Ishikawa (cell line): Measurements from ENCODE around the gene ALPP.

Experiments
- CEBPB ChIP-seq: IDR thresholded peaks from 2 replicates; pipeline ENCODE4 v1.6.1; 2012
- CREB1 ChIP-seq: IDR thresholded peaks from 2 replicates; pipeline ENCODE4 v1.6.1; 2012; ENCODE audit warnings: low read depth
- EGR1 ChIP-seq: IDR thresholded peaks from 2 replicates; pipeline ENCODE4 v1.6.1; 2012
- EP300 ChIP-seq: IDR thresholded peaks from 2 replicates; pipeline ENCODE4 v1.6.1; 2012; ENCODE audit warnings: borderline replicate concordance
- FOXM1 ChIP-seq: IDR thresholded peaks from 2 replicates; pipeline ENCODE4 v1.6.1; 2012; ENCODE audit warnings: low read depth, borderline replicate concordance
- MAX ChIP-seq: IDR thresholded peaks from 2 replicates; pipeline ENCODE4 v1.6.1; 2012
- NFIC ChIP-seq: IDR thresholded peaks from 2 replicates; pipeline ENCODE4 v1.6.1; 2012
- RAD21 ChIP-seq: IDR thresholded peaks from 2 replicates; pipeline ENCODE4 v1.6.1; 2012; ENCODE audit warnings: low read depth
- REST ChIP-seq: IDR thresholded peaks from 2 replicates; pipeline ENCODE4 v1.6.1; 2012; ENCODE audit warnings: low read depth, mild to moderate bottlenecking
- TAF1 ChIP-seq: IDR thresholded peaks from 2 replicates; pipeline ENCODE4 v1.6.1; 2012; ENCODE audit warnings: low read depth, mild to moderate bottlenecking
- TCF12 ChIP-seq: IDR thresholded peaks from 2 replicates; pipeline ENCODE4 v1.6.1; 2012; ENCODE audit warnings: low read depth
- TEAD4 ChIP-seq: IDR thresholded peaks from 2 replicates; pipeline ENCODE4 v1.6.1; 2012
- USF1 ChIP-seq: IDR thresholded peaks from 2 replicates; pipeline ENCODE4 v1.6.1; 2012
- YY1 ChIP-seq: IDR thresholded peaks from 2 replicates; pipeline ENCODE4 v1.6.1; 2012; ENCODE audit warnings: low read depth
- ZBTB7A ChIP-seq: IDR thresholded peaks from 2 replicates; pipeline ENCODE4 v1.6.1; 2012; ENCODE audit warnings: low read depth

The ALPP gene

GRCh38 chr2:232335206-232335858 is 43.2 kb upstream of the ALPP start:
- TF ChIP-seq RAD21: peak; percentile 12; the same call in 1 of the 2 replicates

GRCh38 chr2:232335859-232336215 is 42.7 kb upstream of the ALPP start:
- no peak for TF ChIP-seq TAF1
- no peak for TF ChIP-seq ZBTB7A
- TF ChIP-seq MAX: no peak
- TF ChIP-seq EGR1: no peak
- TF ChIP-seq FOXM1: no peak
- TF ChIP-seq NFIC: no peak
- no peak for TF ChIP-seq CEBPB
- TF ChIP-seq TEAD4: no peak
- TF ChIP-seq CREB1: no peak
- no peak for TF ChIP-seq YY1
- TF ChIP-seq TCF12: no peak

GRCh38 chr2:232336241-232336736 is 42.3 kb upstream of the ALPP start:
- TF ChIP-seq TCF12: no peak
- no peak for TF ChIP-seq TAF1
- no peak for TF ChIP-seq CEBPB
- no peak for TF ChIP-seq TEAD4
- no peak for TF ChIP-seq ZBTB7A
- no peak for TF ChIP-seq CREB1
- TF ChIP-seq USF1: no peak
- no peak for TF ChIP-seq EGR1
- TF ChIP-seq REST: no peak
- no peak for TF ChIP-seq YY1
- no peak for TF ChIP-seq FOXM1
- no peak for TF ChIP-seq EP300
- TF ChIP-seq MAX: no peak
- no peak for TF ChIP-seq RAD21
- no peak for TF ChIP-seq NFIC

- TF ChIP-seq ZBTB7A: no peak
- no peak for TF ChIP-seq TAF1
- no peak for TF ChIP-seq CREB1
- TF ChIP-seq YY1: no peak
- no peak for TF ChIP-seq TEAD4
- TF ChIP-seq CEBPB: no peak
- TF ChIP-seq TCF12: no peak
- no peak for TF ChIP-seq EP300
- no peak for TF ChIP-seq RAD21
- no peak for TF ChIP-seq EGR1
Observed at GRCh38 chr2:232336981-232337720, 41.4 kb upstream of the ALPP start.

- TF ChIP-seq FOXM1 (no peak), YY1 (no peak), EP300 (no peak), TCF12 (no peak), USF1 (no peak), ZBTB7A (no peak), TEAD4 (no peak), TAF1 (no peak), NFIC (no peak), CREB1 (no peak), CEBPB (no peak), MAX (no peak), RAD21 (no peak), REST (no peak), EGR1 (no peak)
Observed at GRCh38 chr2:232338759-232339106, 39.8 kb upstream of the ALPP start.
